ENCODE results near the gene SUSD4.

- TF ChIP-seq POLR2A (IDR thresholded peaks at IDR 0.05; ENCODE audit: low read length) (no peak), GATA1 (IDR thresholded peaks at IDR 0.05; ENCODE audit: low read depth, low read length) (no peak)
Observed at GRCh38 chr1:223225481-223225880, 138.5 kb downstream of the SUSD4 start.

Data from erythroblast (primary cell).